Hepatocyte (in vitro differentiated cells): ENCODE data around the gene SPAG16. TPM values are rescaled to one million over a fixed set of nuclear protein-coding genes. Genes with fewer than 3 reads are reported as not detected.

Experiments
- DNase-seq: peaks from one replicate; pipeline ENCODE4 v3.0.0-alpha.2; 2016; ENCODE audit warnings: low spot score
- H2AFZ ChIP-seq: fragments of 200-600 bp; sonication (generic); 2 replicates; pipeline ENCODE4 v1.6.0; 2016; ENCODE audit warnings: antibody characterized with exemption, mild to moderate bottlenecking
- H3K27ac ChIP-seq: fragments of 200-600 bp; sonication (generic); 2 replicates; pipeline ENCODE4 v1.5.1; 2016; ENCODE audit warnings: mild to moderate bottlenecking
- H3K27me3 ChIP-seq: fragments of 200-600 bp; sonication (generic); 2 replicates; pipeline ENCODE4 v1.6.1; 2016
- H3K36me3 ChIP-seq: fragments of 200-600 bp; sonication (generic); replicated peaks from 2 replicates; pipeline ENCODE4 v1.5.1; 2016; ENCODE audit warnings: low read depth; ENCODE audit not compliant: insufficient read depth
- H3K4me1 ChIP-seq: fragments of 200-600 bp; sonication (generic); 2 replicates; pipeline ENCODE4 v1.5.1; 2016; ENCODE audit warnings: mild to moderate bottlenecking, moderate library complexity; ENCODE audit not compliant: insufficient read depth
- H3K4me2 ChIP-seq: fragments of 200-600 bp; sonication (generic); 2 replicates; pipeline ENCODE4 v1.6.0; 2016
- H3K4me3 ChIP-seq: fragments of 200-600 bp; sonication (generic); 2 replicates; pipeline ENCODE4 v1.5.1; 2016; ENCODE audit warnings: mild to moderate bottlenecking
- H3K79me2 ChIP-seq: fragments of 200-600 bp; sonication (generic); 2 replicates; pipeline ENCODE4 v1.6.0; 2017; ENCODE audit warnings: mild to moderate bottlenecking
- H3K9me2 ChIP-seq: fragments of 200-600 bp; sonication (generic); replicated peaks from 2 replicates; pipeline ENCODE4 v1.6.0; 2017; ENCODE audit warnings: mild to moderate bottlenecking; ENCODE audit not compliant: insufficient read depth
- H3K9me3 ChIP-seq: fragments of 200-600 bp; sonication (generic); 2 replicates; pipeline ENCODE4 v1.5.1; 2016; ENCODE audit warnings: low read depth, mild to moderate bottlenecking
- H4K20me1 ChIP-seq: fragments of 200-600 bp; sonication (generic); 2 replicates; pipeline ENCODE4 v1.6.0; 2016; ENCODE audit warnings: mild to moderate bottlenecking; ENCODE audit not compliant: insufficient read depth, poor library complexity, severe bottlenecking
- CTCF ChIP-seq: fragments of 200-600 bp; sonication (generic); IDR thresholded peaks from 2 replicates; pipeline ENCODE4 v1.5.1; 2016; ENCODE audit warnings: antibody characterized with exemption, mild to moderate bottlenecking; ENCODE audit not compliant: poor library complexity
- EZH2 ChIP-seq: fragments of 200-600 bp; sonication (generic); IDR thresholded peaks from 2 replicates; pipeline ENCODE4 v1.6.1; 2016; ENCODE audit warnings: antibody characterized with exemption, mild to moderate bottlenecking, borderline replicate concordance
- EZH2phosphoT487 ChIP-seq: fragments of 200-600 bp; sonication (generic); IDR thresholded peaks from one replicate; pipeline ENCODE4 v1.6.1; 2018; ENCODE audit warnings: antibody characterized with exemption, mild to moderate bottlenecking, low read depth, moderate library complexity; ENCODE audit not compliant: unreplicated experiment, severe bottlenecking
- WGBS: methylation state at CpG from one replicate; pipeline ENCODE4 v1.1.6; 2016; ENCODE audit warnings: low lambda C conversion rate; ENCODE audit errors: missing lambda C conversion rate; 5-methylcytosine and 5-hydroxymethylcytosine counted together
- polyA plus RNA-seq: library from polyadenylated mRNA; unstranded; fragments of >200 nt; fragmentation: Nextera tagmentation; extraction: Ambion mirVana; gene quantifications from 2 replicates; pipeline ENCODE4 v1.2.1, GENCODE V29; 2016
- total RNA-seq: library from RNA; depleted of rRNA; stranded (reverse); fragments of >200 nt; gene quantifications from 2 replicates; pipeline ENCODE4 v1.2.3, GENCODE V29; 2014

The SPAG16 gene
- total and polyA plus RNA-seq, 2 experiments from 2014 or later: 52.1 to 56.9 TPM

- no peaks in the 10 kb centered on the region for H3K27me3 ChIP-seq
- 78% methylated on average over 3 of the region's 3 CpGs for WGBS
- no peaks in the 10 kb centered on the region for H3K9me3 ChIP-seq
Measured at GRCh38 chr2:213920014-213920413, 635.8 kb downstream of the SPAG16 start.

GRCh38 chr2:213923543-213923942 lies 639.3 kb downstream of the SPAG16 start:
- no peaks in the 10 kb centered on the region for H3K4me1 ChIP-seq
- H3K9me2 ChIP-seq: no peaks in the 10 kb centered on the region
- H3K36me3 ChIP-seq: no peaks in the 10 kb centered on the region
- H3K27me3 ChIP-seq: no peaks in the 10 kb centered on the region
- TF ChIP-seq EZH2phosphoT487 (no peak), CTCF (no peak), EZH2 (no peak)
- H3K4me3 ChIP-seq: no peak overlapping the region
- H3K9me3 ChIP-seq: no peaks in the 10 kb centered on the region
- no peak overlapping the region for H2AFZ ChIP-seq
- no peaks in the 10 kb centered on the region for H4K20me1 ChIP-seq
- no peak overlapping the region for H3K27ac ChIP-seq
- DNase-seq: no peak
- no peaks in the 10 kb centered on the region for H3K79me2 ChIP-seq
- no peak overlapping the region for H3K4me2 ChIP-seq
- WGBS: 88% methylated on average over 3 of the region's 3 CpGs

More at GRCh38 chr2:213920014-213920413, 635.8 kb downstream of the SPAG16 start:
- no peak overlapping the region for H2AFZ ChIP-seq
- no peaks in the 10 kb centered on the region for H3K4me1 ChIP-seq
- no peak for TF ChIP-seq EZH2phosphoT487
- TF ChIP-seq EZH2: no peak
- TF ChIP-seq CTCF: no peak
- no peaks in the 10 kb centered on the region for H4K20me1 ChIP-seq
- no peaks in the 10 kb centered on the region for H3K79me2 ChIP-seq
- DNase-seq: no peak
- H3K27ac ChIP-seq: no peak overlapping the region
- H3K9me2 ChIP-seq: no peaks in the 10 kb centered on the region
- no peak overlapping the region for H3K4me3 ChIP-seq
- H3K36me3 ChIP-seq: no peaks in the 10 kb centered on the region
- no peak overlapping the region for H3K4me2 ChIP-seq

- Histone ChIP-seq H3K27me3 (no peaks in the 10 kb centered on the region), H3K4me2 (no peak overlapping the region), H2AFZ (no peak overlapping the region), H3K9me2 (no peaks in the 10 kb centered on the region), H3K36me3 (no peaks in the 10 kb centered on the region), H3K4me1 (no peaks in the 10 kb centered on the region), H3K4me3 (no peak overlapping the region), H3K79me2 (no peaks in the 10 kb centered on the region), H4K20me1 (no peaks in the 10 kb centered on the region), H3K9me3 (no peaks in the 10 kb centered on the region), H3K27ac (no peak overlapping the region)
- DNase-seq: peak; percentile 11
- TF ChIP-seq CTCF (peak; percentile 30), EZH2phosphoT487 (no peak)
- WGBS: 93% methylated on average over 1 of the region's 1 CpG
Measured at GRCh38 chr2:213934560-213934959, 650.3 kb downstream of the SPAG16 start.

- no peaks in the 10 kb centered on the region for H3K9me2 ChIP-seq
- no peak overlapping the region for H3K4me3 ChIP-seq
- H4K20me1 ChIP-seq: no peaks in the 10 kb centered on the region
- no peak overlapping the region for H2AFZ ChIP-seq
- WGBS: 87% methylated on average over 2 of the region's 2 CpGs
- no peak for DNase-seq
- no peaks in the 10 kb centered on the region for H3K27me3 ChIP-seq
- no peak overlapping the region for H3K27ac ChIP-seq
- H3K36me3 ChIP-seq: no peaks in the 10 kb centered on the region
- H3K9me3 ChIP-seq: no peaks in the 10 kb centered on the region
- no peaks in the 10 kb centered on the region for H3K4me1 ChIP-seq
- H3K4me2 ChIP-seq: no peak overlapping the region
- TF ChIP-seq EZH2: no peak
- TF ChIP-seq CTCF: no peak
- no peak for TF ChIP-seq EZH2phosphoT487
- no peaks in the 10 kb centered on the region for H3K79me2 ChIP-seq
Measured at GRCh38 chr2:213958086-213958485, 673.8 kb downstream of the SPAG16 start.
